Ecto neural progenitor cell (in vitro differentiated cells): ENCODE data around the gene TRPV3.
A peak's percentile ranks its signal among the peaks of the same experiment; 100 is the strongest.

Source experiments
- DNase-seq: peaks from one replicate; pipeline ENCODE4 v3.0.0-alpha.2; 2018; ENCODE audit warnings: low spot score

Gene TRPV3

DNA sequence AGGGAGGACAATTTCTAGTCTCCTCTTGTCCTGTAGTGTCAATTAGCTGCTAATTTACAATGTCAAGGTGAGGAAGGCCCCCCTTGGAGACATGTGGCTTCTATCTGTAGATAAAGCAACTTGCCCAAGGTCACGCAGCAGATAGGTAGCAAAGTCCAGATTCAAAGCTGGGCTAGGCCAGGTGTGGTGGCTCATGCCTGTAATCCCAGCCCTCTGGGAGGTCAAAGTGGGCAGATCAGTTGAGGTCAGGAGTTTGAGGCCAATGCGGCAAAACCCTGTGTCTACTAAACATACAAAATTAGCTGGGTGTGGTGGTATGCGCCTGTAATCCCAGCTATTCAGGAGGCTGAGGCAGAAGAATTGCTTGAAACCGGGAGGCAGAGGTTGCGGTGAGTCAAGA, 11.1 kb downstream of the TRPV3 start:
- no peak for DNase-seq

DNA sequence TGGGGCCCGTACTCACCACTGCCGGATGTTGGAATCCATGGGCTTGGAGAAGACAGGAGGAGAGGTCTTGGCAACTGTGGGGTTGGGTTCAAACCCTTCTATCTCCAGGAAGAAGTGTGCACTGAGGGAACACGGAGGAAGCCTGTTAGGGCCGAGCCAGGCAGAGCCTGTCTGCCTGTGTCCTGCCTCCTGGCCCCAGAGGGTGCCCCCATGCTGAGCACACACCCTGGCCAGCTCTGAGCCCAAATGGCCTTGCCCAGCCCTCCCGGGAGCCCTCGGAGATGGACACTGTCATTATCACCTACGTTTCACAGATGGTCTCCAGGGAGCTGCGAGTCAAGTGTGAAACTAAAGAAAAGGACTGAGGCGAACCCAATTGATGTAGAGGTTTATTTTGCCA, 12.5 kb downstream of the TRPV3 start:
- DNase-seq = no peak

DNA sequence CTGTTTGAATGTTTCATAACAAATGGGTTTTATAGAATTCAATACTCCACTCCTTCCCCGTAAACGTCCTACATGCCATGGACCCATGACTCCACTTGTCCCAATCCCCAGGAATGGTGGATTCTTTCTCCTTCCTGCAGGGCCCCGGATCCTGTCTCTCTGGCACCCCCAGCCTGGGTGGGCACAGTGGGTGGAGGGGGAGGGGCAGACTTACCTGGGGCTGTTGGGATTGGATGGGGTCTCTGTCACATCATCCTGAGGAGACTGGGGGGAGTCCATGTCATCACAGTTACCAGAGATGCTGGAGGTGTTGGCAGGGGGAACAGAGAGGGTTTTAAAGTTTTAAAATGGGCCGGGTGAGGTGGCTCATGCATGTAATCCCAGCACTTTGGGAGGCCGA, 13.2 kb downstream of the TRPV3 start:
- DNase-seq = no peak

DNA sequence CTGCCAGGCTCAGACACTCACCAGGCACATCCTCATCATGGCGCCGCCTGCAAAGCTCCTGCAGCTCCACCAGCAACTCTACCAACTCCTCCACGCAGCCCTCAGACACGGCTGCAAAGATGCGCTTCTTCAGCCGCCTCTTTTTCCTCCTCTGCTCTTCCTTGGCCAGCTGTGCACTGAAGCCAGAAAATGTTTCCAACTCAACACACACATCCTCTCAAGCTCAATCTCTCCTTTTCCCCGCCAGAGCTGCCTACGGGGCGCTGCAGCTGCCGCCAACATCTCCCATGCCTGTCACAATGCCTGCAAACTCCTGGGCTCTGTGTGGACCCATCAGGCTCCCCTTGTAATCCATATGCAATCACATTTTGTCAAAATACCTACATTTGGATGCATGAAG, 14.2 kb downstream of the TRPV3 start:
- DNase-seq = no peak

DNA sequence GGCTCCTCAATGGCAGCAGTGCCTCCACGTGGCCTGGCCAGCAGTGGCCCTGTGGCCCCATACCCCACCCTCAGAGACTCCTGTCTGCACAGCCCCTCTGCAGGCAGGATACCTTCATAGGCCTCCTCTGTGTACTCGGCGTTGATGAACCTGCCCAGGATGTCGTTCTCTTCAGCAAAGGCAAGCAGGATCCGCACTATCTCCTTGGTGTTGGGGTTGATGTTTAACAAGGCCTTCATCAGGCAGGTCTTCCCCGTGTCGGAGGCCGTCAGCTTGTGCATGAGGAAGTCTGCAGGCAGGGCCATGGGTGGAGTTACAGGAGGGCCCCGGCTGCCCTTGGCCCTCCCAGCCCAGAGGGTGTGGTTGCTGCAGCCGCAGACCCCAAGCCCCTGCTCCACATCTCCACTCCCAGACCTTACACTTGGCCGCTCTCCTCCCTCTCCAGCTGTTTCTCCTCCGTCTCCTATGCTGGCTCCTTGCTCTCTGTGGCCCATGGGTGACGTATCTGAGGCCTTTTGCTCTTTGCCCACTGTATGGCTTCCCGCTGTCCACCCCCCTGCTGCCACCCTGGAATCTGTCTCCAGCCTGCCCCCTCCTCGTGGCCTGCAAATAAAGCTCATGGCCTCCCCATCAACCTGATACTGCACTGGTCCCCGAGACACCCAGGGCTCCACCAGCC, 15.1 kb downstream of the TRPV3 start:
- DNase-seq = no peak

DNA sequence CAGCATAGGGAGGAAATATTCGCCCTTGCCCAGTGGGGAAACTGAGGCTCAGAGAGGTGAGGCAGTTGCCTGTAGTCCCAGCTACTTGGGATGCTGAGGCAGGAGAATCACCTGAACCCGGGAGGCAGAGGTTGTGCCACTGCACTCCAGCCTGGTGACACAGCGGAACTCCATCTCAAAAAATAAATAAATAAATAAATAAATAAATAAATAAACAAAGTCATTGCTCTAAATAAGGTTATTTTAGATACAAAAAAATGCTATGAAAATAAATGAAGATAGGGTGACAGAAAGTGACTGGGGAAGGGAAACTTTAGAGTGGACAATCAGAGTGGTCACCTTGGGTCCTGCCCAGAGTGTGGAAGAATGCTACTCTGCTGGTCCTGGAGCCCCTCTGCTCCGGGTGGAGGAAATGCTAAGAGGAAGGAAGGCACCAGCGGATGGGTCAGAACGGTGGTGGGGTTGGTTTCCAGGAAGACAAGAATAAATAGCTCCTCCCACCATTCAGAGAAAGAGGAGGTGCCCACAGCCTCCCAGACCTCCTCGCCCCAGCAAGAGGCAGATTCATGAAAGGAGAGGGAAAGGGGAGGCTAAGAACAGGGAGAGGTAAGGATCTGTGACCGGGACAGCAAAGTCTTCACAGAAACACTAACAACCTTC, 17.6 kb downstream of the TRPV3 start:
- no peak for DNase-seq

DNA sequence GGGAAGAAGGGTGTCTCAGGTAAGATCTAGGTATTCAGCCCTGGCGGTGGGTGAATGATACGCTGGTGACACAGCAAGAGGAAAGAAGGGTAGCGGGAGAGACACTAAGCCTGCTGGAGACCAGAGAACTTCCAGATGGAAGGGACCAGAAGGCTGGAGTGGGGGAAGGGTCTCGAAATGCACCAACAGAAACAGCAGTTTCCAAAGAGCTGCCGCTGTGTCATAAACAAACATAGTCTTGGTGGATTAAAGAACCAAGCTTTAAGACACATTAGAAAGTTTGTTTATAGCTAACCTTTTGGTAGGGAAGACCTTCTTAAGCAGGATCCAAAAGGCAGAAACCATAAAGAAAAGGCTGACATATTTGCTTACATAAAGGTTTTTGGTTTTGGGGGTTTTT, 20.9 kb downstream of the TRPV3 start:
- no peak for DNase-seq

DNA sequence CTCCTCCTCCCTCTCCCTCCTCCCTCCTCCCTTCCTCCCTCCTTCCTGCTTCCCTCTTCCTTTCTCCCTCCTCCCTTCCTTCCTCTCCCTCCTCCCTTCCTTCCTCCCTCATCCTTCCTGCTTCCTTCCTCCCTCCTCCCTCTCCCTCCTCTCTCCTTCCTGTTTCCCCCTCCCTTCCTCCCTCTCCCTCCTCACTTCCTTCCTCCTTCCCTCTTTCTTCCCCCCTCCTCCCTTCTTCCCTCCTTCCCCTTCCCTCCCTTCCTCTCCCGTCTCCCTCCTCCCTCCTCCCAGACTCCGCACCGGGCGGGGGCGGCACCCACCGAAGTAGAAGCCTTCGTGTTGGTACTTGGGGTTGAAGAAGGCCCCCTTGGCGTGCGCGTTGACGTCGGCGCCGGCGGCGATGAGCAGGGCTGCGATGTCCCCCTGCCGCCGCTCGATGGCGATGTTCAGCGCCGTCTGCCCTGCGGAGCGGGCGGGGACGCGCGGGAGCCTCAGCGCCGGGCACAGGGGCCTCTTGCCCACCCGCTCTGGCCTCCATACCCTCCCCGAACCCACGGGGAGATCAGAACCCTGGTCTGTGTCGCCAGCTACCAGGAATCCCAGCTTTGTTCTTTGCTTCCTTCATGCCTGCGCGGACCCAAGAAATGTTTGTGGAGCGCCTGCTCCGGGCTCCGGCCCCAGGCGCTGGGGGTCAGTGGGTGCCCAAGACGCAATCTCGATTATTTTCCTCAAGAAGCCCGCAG, 22.2 kb downstream of the TRPV3 start:
- DNase-seq = peak; percentile 91

DNA sequence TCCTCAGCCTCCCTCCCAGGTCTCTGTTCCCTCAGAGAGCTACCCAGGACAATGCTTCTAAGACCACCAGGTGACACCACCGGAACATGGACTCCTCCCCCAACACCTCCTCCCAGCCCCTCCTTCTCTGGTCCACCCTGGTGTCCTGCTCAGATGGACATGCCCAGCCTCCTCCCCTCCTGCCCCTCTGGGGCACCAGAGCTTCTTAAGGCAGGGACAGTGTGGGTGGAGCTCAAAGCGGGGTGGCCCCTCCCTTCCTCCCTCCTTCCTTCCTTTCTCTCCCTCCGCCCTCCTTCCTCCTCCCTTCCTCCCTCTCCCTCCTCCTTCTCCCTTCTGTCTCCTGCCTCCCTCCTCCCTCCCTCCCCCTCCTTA, 22.7 kb downstream of the TRPV3 start:
- DNase-seq = peak; percentile 68

DNA sequence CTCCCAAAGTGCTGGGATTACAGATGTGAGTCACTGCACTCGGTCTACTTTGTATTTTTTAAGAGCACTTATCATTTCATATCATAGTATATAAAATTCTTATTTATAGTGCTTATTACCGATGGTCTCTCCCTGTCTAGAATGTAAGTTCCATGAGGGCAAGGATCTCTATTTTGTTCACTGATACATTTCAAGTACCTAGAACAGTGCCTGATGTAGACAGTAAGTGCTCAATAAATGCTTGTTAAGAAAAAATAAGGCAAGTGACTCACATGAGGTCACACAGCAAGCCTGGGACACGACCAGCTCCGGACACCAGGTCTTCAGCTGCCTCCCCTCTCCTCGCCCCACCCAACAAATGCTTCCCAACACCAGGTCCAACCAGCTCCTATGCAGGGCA, 23.9 kb downstream of the TRPV3 start:
- DNase-seq = no peak

DNA sequence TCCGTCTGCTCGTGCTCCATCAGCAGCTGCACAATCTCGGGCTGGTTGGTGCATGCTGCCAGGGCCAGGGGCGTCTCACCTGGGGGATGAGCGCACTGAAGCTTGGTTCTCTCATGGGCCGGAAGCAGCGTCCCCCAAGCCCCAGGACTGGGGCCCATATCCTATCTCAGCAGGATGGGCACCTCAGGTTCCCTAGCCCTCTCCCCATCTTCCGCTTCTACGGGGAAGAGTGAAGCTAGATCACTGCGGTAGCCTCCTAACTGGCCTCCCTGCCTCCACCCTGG, 24.8 kb downstream of the TRPV3 start:
- DNase-seq = peak; percentile 49

DNA sequence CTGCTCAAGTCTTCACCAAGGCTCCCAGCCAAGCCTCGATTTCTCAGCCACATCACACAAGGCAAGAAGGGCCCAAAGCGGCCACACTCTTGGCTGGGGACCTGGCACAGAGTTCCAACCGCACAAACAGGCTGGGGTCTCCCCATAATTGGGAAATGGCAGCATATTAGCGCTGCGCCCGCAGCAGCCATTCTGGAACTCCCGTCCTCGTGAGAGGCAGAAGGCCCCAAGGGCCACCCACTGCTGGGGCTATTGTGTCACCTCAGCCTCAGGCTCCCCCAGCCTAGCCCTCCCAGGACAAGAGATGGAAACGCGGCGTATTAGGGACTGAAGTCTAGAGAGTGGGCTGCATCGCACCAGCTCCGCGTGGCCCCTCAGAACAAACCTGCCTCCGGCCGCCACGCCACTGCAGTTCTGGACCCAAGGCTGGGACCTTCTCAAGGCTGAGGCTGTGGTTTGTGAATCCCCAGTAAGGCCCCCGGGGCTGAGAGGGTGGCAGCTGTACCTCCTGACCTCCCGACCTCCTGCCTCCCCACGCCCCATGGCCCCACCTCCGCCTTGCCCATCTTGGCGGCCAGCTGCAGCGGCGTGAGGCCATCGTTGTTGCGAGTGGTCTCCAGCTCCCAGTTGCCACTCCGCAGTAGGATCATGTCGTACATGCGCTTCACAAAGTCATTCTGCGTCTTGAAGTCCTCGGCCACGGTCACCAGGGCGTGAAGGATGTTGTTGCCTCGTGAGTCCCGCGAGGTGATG, 25.3 kb downstream of the TRPV3 start:
- DNase-seq = peak; percentile 49

DNA sequence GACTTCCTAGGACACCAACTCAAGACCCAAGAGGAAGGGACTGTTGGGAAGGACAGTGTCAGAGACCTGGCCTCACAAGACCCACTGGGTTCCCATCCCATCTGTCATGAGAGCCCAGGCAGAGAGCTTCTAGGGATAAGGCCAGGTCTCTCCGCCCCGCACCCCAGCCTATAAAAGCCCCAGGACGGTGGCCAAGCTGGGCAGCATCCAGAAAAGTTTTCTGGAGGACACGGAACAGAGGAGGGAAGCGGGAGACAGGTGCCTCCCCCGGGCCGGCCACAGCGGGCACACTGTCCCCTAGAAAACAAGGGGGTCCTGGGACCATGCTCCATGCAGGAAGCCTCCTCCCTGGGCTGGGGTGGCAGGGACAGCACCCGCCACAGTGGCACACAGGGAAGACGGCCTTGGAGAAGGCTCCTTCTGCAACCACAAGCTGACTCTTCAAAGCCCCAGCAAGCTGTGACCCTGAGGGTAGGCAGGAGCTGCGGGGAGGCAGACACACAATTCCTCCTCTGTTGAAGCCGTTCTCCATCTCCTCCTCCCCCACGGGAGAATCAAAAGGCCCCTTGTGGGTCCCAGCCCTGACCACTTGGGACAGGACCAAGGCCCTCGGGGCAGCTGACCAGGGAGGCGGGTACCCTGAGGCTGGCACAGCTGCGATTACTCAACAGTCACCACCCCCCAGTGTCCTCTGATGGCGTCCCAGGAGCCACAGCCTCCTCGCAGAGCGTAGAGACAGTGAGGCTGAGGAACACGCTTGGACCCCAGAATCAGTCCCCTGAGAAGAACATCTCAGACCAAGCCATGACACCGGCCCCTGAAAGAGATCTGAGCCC, 26.1 kb downstream of the TRPV3 start:
- peak; percentile 64 for DNase-seq

DNA sequence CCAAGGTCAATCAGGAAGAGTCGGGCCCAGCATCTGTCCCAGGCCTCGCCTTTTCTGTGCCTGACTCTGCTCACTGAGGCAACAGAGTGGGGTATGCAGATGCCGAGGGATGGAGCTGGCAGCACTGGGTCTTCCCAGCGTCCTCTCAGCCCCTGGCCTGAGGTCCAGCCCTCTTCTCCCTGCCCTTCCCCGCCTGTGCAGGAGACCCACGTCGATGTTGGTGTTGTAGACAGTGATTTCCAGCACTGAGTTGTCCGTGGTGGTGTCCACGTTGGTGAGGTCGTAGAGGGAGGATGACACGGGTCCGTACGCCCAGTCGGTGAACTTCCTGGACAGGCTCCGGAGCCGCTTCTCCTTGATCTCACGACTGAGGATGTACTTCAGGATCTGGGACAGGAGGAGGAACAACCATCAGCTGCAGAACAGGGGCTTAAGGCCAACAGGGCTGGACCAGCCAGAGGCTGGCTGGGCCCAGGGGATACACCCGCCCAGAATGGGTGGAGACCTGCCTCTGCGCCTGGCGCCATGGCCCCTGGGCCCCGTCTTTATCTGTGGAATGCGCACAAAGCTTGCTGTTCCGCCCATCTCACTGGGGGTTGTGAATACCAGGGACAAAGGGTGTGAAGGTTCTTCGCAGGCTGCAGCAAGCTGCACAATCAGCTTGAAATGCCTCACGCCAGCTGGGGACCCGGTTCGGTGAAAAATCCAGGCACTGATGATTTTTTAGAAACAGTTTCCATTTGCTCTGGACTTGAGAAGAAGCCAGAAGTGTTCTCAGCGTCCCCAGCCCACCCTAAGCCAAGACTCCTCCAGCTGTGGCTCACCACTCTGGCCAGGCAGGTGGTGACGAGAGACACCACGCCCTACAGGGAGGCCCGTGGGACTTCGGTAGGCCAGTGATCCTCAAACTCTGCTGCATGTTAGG, 27.5 kb downstream of the TRPV3 start:
- peak; percentile 89 for DNase-seq

DNA sequence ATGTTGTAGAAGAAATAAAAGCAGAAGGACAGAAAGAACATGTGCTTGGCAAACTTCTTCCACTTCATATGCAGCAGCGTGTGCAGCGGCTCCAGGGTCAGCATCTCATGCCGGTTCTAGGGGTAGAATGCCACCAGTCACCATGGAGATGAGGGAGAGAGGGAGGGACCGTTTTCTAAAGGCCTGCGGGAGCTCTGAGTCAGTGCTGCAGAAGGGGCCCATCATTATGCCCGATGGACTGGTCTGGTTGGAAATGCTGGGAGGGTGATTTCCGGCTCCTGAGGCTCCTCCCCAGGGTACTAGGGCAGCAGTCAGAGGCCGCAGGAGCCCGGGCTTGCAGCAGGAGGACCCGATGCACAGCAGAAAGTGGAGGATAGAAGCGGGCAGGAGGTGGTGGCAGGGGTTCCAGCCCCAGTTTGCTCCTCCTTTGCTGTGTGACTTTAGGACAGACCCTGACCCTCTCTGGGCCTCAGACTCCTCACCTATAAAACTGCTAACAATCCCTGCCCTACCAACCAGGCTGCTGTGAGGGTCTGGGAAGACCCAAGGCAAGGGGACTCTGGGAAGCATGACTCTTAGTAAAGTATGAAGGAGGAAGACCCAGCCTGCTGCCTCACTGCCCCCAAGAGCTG, 28.6 kb downstream of the TRPV3 start:
- DNase-seq = peak; percentile 71

DNA sequence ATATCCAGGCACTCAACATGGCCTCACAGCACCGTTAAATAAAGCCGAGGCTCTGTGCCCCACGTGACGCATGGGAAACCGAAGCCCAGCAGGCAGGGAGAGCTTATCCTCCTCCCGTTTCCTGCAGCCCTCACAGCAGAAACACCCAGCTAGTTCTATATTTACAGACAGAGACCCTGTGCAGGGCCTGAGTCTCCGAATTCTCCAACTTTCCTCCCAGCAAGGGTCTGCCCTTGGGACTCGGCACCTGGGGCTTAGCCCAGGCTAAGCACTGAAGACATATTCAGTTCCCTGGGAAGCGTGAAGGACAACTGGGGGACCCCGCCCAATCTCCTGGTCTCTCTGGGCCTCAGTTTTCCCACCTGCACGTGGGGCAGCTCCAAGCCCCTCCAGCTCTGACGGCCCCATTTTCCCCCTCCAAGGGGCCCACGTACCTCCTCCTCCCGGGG, 29.2 kb downstream of the TRPV3 start:
- no peak for DNase-seq

DNA sequence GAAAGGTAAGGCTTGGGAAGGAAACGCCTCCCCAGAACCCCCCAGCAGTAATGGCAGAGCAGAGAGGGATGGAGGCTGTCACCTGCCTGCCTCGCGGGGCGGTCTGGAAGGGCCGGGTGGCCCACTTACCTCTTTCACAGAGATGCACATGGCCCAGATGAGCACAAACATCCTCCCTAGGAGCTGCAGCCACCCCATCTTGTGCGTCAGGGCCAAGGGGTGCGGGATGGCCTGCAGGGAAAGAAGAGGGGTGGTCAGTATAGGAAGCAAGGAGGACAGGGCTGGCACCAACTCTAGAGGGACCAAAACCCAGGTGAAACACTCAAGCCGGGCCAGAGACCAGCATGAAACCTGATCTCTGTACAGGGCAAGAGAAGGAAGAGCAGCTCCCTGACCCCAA, 29.7 kb downstream of the TRPV3 start:
- no peak for DNase-seq

DNA sequence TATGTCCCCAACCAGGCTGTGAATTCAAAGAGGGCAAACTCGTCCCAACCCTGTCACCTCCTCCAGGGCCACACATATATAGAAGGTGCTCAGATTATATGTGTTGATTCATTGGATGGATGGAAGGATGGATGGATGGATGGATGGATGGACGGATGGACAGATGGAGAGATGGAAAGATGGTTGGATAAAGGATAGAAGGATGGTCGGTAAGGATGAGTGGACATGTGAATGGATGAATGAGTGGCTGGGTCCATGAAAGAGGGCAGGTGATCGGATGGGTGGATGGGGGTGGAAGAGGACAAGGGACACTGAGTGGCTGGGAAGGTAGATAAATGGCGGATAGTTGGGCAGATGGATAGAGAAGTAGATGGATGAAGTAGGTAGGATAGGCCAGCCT, 30.1 kb downstream of the TRPV3 start:
- DNase-seq = no peak

DNA sequence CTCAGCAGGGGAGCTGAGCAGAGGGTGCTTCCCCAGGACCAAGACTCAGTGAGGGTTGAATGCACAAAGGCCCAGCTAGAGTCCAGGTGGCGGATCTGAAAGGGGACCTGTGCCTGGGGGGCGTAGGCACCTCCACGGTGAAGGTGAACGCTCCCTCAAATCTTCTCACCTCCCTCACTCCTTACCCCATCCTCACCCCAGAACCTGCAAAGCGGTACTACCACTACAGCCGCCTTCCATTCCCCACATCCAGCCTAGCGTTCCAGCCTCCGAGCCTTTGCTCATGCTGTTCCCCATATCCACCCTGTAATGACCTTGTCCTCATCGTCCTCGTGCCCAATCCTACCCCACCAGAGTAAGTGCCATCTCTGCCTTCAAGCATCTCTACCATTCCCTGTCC, 30.6 kb downstream of the TRPV3 start:
- DNase-seq = no peak

DNA sequence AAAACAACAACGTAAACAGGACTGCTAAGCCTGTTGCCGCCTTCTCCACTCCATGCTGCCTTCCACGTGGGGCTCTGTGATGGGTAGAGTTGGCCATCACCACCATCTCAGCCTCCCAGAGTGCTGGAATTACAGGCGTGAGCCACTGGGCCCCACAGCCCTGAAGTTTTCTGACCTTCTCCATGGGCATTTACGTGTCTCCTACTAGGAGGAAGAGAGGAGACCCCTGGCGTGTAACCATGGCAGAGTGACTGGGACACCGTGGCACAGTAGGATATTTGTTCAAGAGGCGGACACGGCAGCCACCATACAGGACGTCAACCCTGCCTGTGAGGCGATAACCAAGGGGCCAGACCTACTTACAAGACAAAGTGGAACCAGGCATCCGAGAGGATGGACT, 31.1 kb downstream of the TRPV3 start:
- DNase-seq = no peak
